Endothelial cell of coronary artery (primary cell): ENCODE measurements around the gene BCL2L2. TPM values are rescaled to one million over a fixed set of nuclear protein-coding genes. Genes with fewer than 3 reads are reported as not detected.

Source experiments
- total RNA-seq: library from RNA; depleted of rRNA; stranded (reverse); fragments of >200 nt; gene quantifications from 2 replicates; pipeline ENCODE4 v1.2.3, GENCODE V29; 2014

The BCL2L2 gene
- total RNA-seq = 12.1 and 14.6 TPM in 2 replicates

DNA sequence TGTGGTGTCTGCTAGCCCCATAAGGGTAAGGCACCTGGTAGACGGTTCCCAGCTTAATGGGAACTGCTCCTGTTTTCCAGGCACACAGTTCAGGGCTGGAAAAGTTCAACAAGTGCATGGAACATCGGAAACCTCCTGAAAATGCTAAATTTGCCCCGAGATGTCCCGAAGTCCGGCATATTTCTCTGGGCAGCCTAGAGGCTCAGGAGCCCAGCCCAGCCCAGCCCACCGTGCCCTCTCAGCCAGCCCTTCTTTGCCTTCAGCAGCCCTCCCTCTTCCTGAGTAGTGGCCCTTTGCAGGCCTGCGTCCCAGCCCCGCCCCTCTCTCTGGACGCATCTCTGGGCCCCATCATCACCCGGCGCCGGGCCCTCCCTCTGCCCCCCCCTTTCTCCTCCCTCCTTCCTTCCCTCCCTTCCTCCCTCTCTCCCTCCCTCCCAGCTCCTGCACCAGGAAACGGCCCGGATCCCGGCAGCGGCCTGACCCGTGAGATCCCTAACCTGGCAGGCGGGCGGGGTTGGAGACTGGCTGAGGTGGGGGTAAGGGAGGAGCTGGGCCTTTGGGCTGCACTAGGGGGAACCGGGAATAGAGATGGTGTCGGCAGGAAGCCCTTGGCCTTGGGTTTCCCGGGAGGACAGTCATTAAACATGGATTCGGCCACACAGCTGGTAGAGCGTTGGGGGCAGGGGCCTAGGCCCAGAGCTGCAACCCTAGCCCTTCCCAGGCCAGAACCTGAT is at the start of gene BCL2L2:
Gene BCL2L2 (plus strand): TSS at position 422 of the 734 bp plus-strand sequence. CDS start 935 bp downstream, outside the sequence.

GRCh38 chr14:23286020-23286901 is 20.4 kb upstream of the BCL2L2 start, which contains the start of gene HOMEZ:
HOMEZ (minus strand) TSS chr14:23286132; CDS start chr14:23285952, 180 bp downstream.

GRCh38 chr14:23302290-23303225 is 4.1 kb upstream of the BCL2L2 start, which contains the start of gene PPP1R3E:
PPP1R3E (minus strand) TSS chr14:23302859; CDS start chr14:23302576, 283 bp downstream.

GRCh38 chr14:23320584-23321571 is 14.2 kb downstream of the BCL2L2 start, which contains the start of gene PABPN1:
PABPN1 (plus strand) TSS chr14:23321457; CDS start chr14:23321470, 13 bp downstream.

GRCh38 chr14:23352506-23353432 is 46.1 kb downstream of the BCL2L2 start, which contains the start of gene SLC22A17:
SLC22A17 (minus strand) TSS chr14:23352887.

Other genes with a start within 250 kb of the BCL2L2 start
- 13.9 and 15.7 TPM in 2 replicates for gene CDH24, start 249.3 kb upstream of the BCL2L2 start, total RNA-seq
- 83.1 and 91.2 TPM in 2 replicates for gene ACIN1, start 211.7 kb upstream of the BCL2L2 start, total RNA-seq
- 57.6 and 64.3 TPM in 2 replicates for gene C14orf119, start 211.3 kb upstream of the BCL2L2 start, total RNA-seq
- not detected in 2 replicates for gene CIROP, start 201.8 kb upstream of the BCL2L2 start, total RNA-seq
- not detected in 2 replicates for gene CEBPE, start 187.6 kb upstream of the BCL2L2 start, total RNA-seq
- 0.63 TPM in 1 of 2 replicates, not detected in the other for gene SLC7A8, start 123.2 kb upstream of the BCL2L2 start, total RNA-seq
- gene RNF212B, start 68.9 kb upstream of the BCL2L2 start, total RNA-seq = not detected in 2 replicates
- gene HOMEZ, start 20.7 kb upstream of the BCL2L2 start, total RNA-seq = 3.3 and 4.0 TPM in 2 replicates
- gene PPP1R3E, start 4.0 kb upstream of the BCL2L2 start, total RNA-seq = 1.3 and 1.9 TPM in 2 replicates
- gene PABPN1, start 14.6 kb downstream of the BCL2L2 start, total RNA-seq = 83.3 and 103 TPM in 2 replicates
- gene SLC22A17, start 46.1 kb downstream of the BCL2L2 start, total RNA-seq = 1.1 and 8.5 TPM in 2 replicates
- gene EFS, start 58.3 kb downstream of the BCL2L2 start, total RNA-seq = 0.94 TPM in 1 of 2 replicates, not detected in the other
- not detected in 2 replicates for gene IL25, start 66.0 kb downstream of the BCL2L2 start, total RNA-seq
- not detected in 2 replicates for gene CMTM5, start 70.2 kb downstream of the BCL2L2 start, total RNA-seq
- gene MYH6, start 101.4 kb downstream of the BCL2L2 start, total RNA-seq = not detected in 2 replicates
- not detected in 2 replicates for gene MYH7, start 128.8 kb downstream of the BCL2L2 start, total RNA-seq
- 56.5 and 56.8 TPM in 2 replicates for gene NGDN, start 162.9 kb downstream of the BCL2L2 start, total RNA-seq
- gene ZFHX2, start 244.9 kb downstream of the BCL2L2 start, total RNA-seq = 0.27 and 0.38 TPM in 2 replicates
- gene THTPA, start 249.4 kb downstream of the BCL2L2 start, total RNA-seq = 7.9 and 15.7 TPM in 2 replicates